ENCODE data around the gene MRPS23.

The MRPS23 gene

DNA sequence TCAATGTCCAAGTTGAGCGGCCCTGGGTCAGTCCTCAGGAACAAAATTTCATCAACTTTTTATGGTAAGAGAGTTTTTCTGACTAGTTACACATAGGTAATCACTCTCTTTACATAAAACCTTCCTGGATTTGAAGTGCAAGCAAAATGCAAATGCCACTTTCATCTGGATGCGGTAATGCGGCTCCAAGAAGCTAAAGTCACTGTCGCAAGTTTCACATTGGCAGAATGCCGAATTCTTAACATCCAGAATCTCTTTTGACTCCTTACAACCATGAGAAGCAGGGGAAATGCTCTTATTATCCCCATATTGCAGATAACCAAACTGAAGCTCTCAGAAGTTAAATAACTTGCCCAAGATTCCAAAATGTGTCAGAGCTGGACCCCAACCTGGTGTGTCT lies 30.0 kb downstream of the MRPS23 start:
- H3K36me3 ChIP-seq (ENCODE audit: control insufficient read depth, insufficient read depth, low read length): no peaks in the 10 kb centered on the region
- H3K4me3 ChIP-seq (replicated peaks; ENCODE audit: low read depth, low read length): no peak overlapping the region
- TF ChIP-seq, protein P1, sequence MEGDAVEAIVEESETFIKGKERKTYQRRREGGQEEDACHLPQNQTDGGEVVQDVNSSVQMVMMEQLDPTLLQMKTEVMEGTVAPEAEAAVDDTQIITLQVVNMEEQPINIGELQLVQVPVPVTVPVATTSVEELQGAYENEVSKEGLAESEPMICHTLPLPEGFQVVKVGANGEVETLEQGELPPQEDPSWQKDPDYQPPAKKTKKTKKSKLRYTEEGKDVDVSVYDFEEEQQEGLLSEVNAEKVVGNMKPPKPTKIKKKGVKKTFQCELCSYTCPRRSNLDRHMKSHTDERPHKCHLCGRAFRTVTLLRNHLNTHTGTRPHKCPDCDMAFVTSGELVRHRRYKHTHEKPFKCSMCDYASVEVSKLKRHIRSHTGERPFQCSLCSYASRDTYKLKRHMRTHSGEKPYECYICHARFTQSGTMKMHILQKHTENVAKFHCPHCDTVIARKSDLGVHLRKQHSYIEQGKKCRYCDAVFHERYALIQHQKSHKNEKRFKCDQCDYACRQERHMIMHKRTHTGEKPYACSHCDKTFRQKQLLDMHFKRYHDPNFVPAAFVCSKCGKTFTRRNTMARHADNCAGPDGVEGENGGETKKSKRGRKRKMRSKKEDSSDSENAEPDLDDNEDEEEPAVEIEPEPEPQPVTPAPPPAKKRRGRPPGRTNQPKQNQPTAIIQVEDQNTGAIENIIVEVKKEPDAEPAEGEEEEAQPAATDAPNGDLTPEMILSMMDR (IDR thresholded peaks at IDR 0.05; ENCODE audit: insufficient read depth, low read length, poor library complexity, severe bottlenecking): no peak
- DNase-seq (ENCODE audit: extremely low read depth, insufficient read length): no peak
- H3K27me3 ChIP-seq (replicated peaks; ENCODE audit: control insufficient read depth, insufficient read depth, low read length): no peaks in the 10 kb centered on the region; the same call in none of the 2 replicates

DNA sequence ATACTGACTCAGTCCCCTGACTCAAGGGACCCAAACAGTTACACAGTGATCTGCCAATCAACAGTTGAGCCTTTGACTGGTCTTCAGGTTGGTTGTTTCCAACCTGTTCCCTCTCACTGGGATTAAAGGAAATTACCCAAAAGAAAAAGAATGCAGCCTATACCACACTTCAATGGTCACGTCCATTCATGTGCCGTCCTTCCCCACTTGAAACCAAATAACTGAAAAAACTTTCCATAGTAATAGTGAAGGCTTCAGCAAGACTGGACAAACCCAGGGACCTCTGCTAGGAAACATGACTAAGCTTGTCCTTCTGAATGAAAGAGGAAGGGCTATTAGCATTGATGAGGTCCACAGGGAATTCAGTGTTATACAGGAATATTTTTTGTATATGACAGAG lies 30.6 kb downstream of the MRPS23 start:
- TF ChIP-seq, protein P1 (IDR thresholded peaks at IDR 0.05; ENCODE audit: insufficient read depth, low read length, poor library complexity, severe bottlenecking): no peak
- Histone ChIP-seq H3K27me3 (replicated peaks; ENCODE audit: control insufficient read depth, insufficient read depth, low read length) (no peaks in the 10 kb centered on the region; the same call in none of the 2 replicates), H3K36me3 (ENCODE audit: control insufficient read depth, insufficient read depth, low read length) (no peaks in the 10 kb centered on the region), H3K4me3 (replicated peaks; ENCODE audit: low read depth, low read length) (no peak overlapping the region)
- no peak for DNase-seq (ENCODE audit: extremely low read depth, insufficient read length)

GRCh38 chr17:57818066-57818465 lies 31.8 kb downstream of the MRPS23 start:
- TF ChIP-seq, protein P1 (IDR thresholded peaks at IDR 0.05; ENCODE audit: insufficient read depth, low read length, poor library complexity, severe bottlenecking): no peak
- DNase-seq (ENCODE audit: extremely low read depth, insufficient read length): no peak
- no peaks in the 10 kb centered on the region; the same call in none of the 2 replicates for H3K27me3 ChIP-seq (replicated peaks; ENCODE audit: control insufficient read depth, insufficient read depth, low read length)
- no peaks in the 10 kb centered on the region for H3K36me3 ChIP-seq (ENCODE audit: control insufficient read depth, insufficient read depth, low read length)
- H3K4me3 ChIP-seq (replicated peaks; ENCODE audit: low read depth, low read length): no peak overlapping the region

DNA sequence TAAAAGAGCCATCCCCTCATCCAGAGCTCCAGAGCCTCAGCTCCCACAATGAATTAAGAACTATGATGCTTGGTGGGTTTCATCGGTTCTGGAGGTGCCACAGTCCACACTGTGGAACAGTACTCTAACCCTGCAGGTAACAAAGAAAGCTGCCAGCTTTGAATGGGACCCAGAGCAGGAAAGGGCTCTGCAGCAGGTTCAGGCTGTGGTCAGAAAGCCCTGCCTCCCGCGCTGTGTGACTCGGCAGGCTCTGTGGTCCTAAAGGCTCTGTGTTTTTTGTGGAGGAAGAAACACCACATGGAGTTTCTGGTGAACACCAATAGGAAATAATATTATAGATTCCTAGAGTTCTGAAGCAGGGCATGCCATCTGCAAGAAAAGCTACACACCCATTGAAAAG lies 32.5 kb downstream of the MRPS23 start:
- no peak for DNase-seq (ENCODE audit: extremely low read depth, insufficient read length)
- H3K27me3 ChIP-seq (replicated peaks; ENCODE audit: control insufficient read depth, insufficient read depth, low read length): no peaks in the 10 kb centered on the region; the same call in none of the 2 replicates

GRCh38 chr17:57814421-57814820 lies 35.4 kb downstream of the MRPS23 start:
- H3K4me3 ChIP-seq (replicated peaks; ENCODE audit: low read depth, low read length): no peak overlapping the region
- H3K27me3 ChIP-seq (replicated peaks; ENCODE audit: control insufficient read depth, insufficient read depth, low read length): no peaks in the 10 kb centered on the region; the same call in none of the 2 replicates
- TF ChIP-seq, protein P1 (IDR thresholded peaks at IDR 0.05; ENCODE audit: insufficient read depth, low read length, poor library complexity, severe bottlenecking): no peak
- no peak for DNase-seq (ENCODE audit: extremely low read depth, insufficient read length)
- H3K36me3 ChIP-seq (ENCODE audit: control insufficient read depth, insufficient read depth, low read length): no peaks in the 10 kb centered on the region

More for the DNA sequence above, 32.5 kb downstream of the MRPS23 start:
- H3K36me3 ChIP-seq (ENCODE audit: control insufficient read depth, insufficient read depth, low read length): no peaks in the 10 kb centered on the region
- no peak overlapping the region for H3K4me3 ChIP-seq (replicated peaks; ENCODE audit: low read depth, low read length)
- TF ChIP-seq, protein P1 (IDR thresholded peaks at IDR 0.05; ENCODE audit: insufficient read depth, low read length, poor library complexity, severe bottlenecking): no peak
